GM23338 (cell line): ENCODE measurements around the gene MAP1LC3B2. TPM values are rescaled to one million over a fixed set of nuclear protein-coding genes. Genes with fewer than 3 reads are reported as not detected.

Experiments used
- ATAC-seq: fragments of 200-7000 bp; cut with Tn5 transposase; 3 replicates; pipeline ENCODE4 v1.9.1; 2020
- DNase-seq: peaks from one replicate; pipeline ENCODE4 v3.0.0-alpha.2; 2015; ENCODE audit warnings: low spot score
- H2AFZ ChIP-seq: fragments of 200-600 bp; sonication (generic); 2 replicates; pipeline ENCODE4 v1.8.0; 2016; ENCODE audit warnings: antibody characterized with exemption, mild to moderate bottlenecking, moderate library complexity
- H3F3A ChIP-seq: fragments of 200-600 bp; sonication (generic); replicated peaks from 2 replicates; pipeline ENCODE4 v1.8.0; 2017; ENCODE audit warnings: antibody characterized with exemption, mixed run types, low read depth
- H3K27ac ChIP-seq: fragments of 200-600 bp; sonication (generic); 2 replicates; pipeline ENCODE4 v1.6.1; 2016; ENCODE audit warnings: low read depth
- H3K27me3 ChIP-seq: fragments of 200-600 bp; sonication (generic); 2 replicates; pipeline ENCODE4 v1.8.0; 2016; ENCODE audit warnings: mild to moderate bottlenecking, mixed run types, moderate library complexity; ENCODE audit not compliant: insufficient read depth
- H3K36me3 ChIP-seq: fragments of 200-600 bp; sonication (generic); 2 replicates; pipeline ENCODE4 v1.8.0; 2016; ENCODE audit warnings: mild to moderate bottlenecking; ENCODE audit not compliant: insufficient read depth
- H3K4me1 ChIP-seq: fragments of 200-600 bp; sonication (generic); 2 replicates; pipeline ENCODE4 v1.8.0; 2016; ENCODE audit warnings: mild to moderate bottlenecking, moderate library complexity; ENCODE audit not compliant: insufficient read depth
- H3K4me2 ChIP-seq: fragments of 200-600 bp; sonication (generic); 2 replicates; pipeline ENCODE4 v1.7.1; 2017; ENCODE audit warnings: mixed run types
- H3K4me3 ChIP-seq: fragments of 200-600 bp; sonication (generic); 2 replicates; pipeline ENCODE4 v1.6.1; 2016; ENCODE audit warnings: mixed run types
- H3K79me2 ChIP-seq: fragments of 200-600 bp; sonication (generic); replicated peaks from 2 replicates; pipeline ENCODE4 v1.8.0; 2017; ENCODE audit warnings: mild to moderate bottlenecking; ENCODE audit not compliant: insufficient read depth
- H3K9me2 ChIP-seq: fragments of 200-600 bp; sonication (generic); 2 replicates; pipeline ENCODE4 v1.8.0; 2017; ENCODE audit not compliant: insufficient read depth
- H4K20me1 ChIP-seq: fragments of 200-600 bp; sonication (generic); replicated peaks from 2 replicates; pipeline ENCODE4 v1.8.0; 2017; ENCODE audit warnings: mild to moderate bottlenecking; ENCODE audit not compliant: insufficient read depth
- H3K27ac Mint-ChIP-seq: 2 replicates; pipeline ENCODE4 v1.8.0; 2020; ENCODE audit warnings: inconsistent platforms, mild to moderate bottlenecking, moderate library complexity, mixed read lengths
- H3K27me3 Mint-ChIP-seq: 3 replicates; pipeline ENCODE4 v1.8.0; 2022; ENCODE audit warnings: low read depth, mild to moderate bottlenecking, moderate library complexity, mixed read lengths, inconsistent platforms; ENCODE audit not compliant: insufficient read depth, poor library complexity
- H3K36me3 Mint-ChIP-seq: 3 replicates; pipeline ENCODE4 v1.8.0; 2021; ENCODE audit warnings: low read depth, mild to moderate bottlenecking, inconsistent platforms, moderate library complexity, mixed read lengths
- H3K4me1 Mint-ChIP-seq: 3 replicates; pipeline ENCODE4 v1.8.0; 2020; ENCODE audit warnings: mild to moderate bottlenecking, inconsistent platforms, mixed read lengths
- H3K4me3 Mint-ChIP-seq: 3 replicates; pipeline ENCODE4 v1.8.0; 2021; ENCODE audit warnings: moderate library complexity, mild to moderate bottlenecking, inconsistent platforms, mixed read lengths
- H3K9me3 Mint-ChIP-seq: 3 replicates; pipeline ENCODE4 v1.8.0; 2020; ENCODE audit warnings: moderate library complexity, mild to moderate bottlenecking, inconsistent platforms, mixed read lengths
- EZH2 ChIP-seq: fragments of 200-600 bp; sonication (generic); IDR thresholded peaks from one replicate; pipeline ENCODE4 v1.8.0; 2017; ENCODE audit warnings: antibody characterized with exemption, mild to moderate bottlenecking, low read depth; ENCODE audit not compliant: unreplicated experiment
- EZH2phosphoT487 ChIP-seq: fragments of 200-600 bp; sonication (generic); IDR thresholded peaks from one replicate; pipeline ENCODE4 v1.8.1; 2018; ENCODE audit warnings: antibody characterized with exemption; ENCODE audit not compliant: unreplicated experiment
- JUNB ChIP-seq: IDR thresholded peaks from one replicate; pipeline ENCODE4 v1.6.1; 2016; ENCODE audit warnings: antibody characterized with exemption; ENCODE audit not compliant: unreplicated experiment
- ZNF114 ChIP-seq: fragments of 250-450 bp; sonication (Bioruptor Pico); IDR thresholded peaks from 2 replicates; pipeline ENCODE4 v1.5.0; 2020; ENCODE audit warnings: mild to moderate bottlenecking, moderate library complexity
- polyA plus RNA-seq: library from polyadenylated mRNA; unstranded; fragments of >200 nt; fragmentation: Nextera tagmentation; extraction: Ambion mirVana; gene quantifications from 2 replicates; pipeline ENCODE4 v1.2.1, GENCODE V29; 2016
- total RNA-seq: library from RNA; depleted of rRNA; stranded (reverse); fragments of >200 nt; shearing (Covaris generic); gene quantifications from 2 replicates; pipeline ENCODE4 v1.2.3, GENCODE V29; 2014
- TF ChIP-seq, protein P1 (sequence below): IDR thresholded peaks from one replicate; pipeline ENCODE4 v1.6.1; 2018; ENCODE audit warnings: antibody characterized with exemption; ENCODE audit not compliant: unreplicated experiment
- TF ChIP-seq, protein P2 (sequence below): fragments of 250-450 bp; sonication (Bioruptor Pico); IDR thresholded peaks from 2 replicates; pipeline ENCODE4 v1.5.0; 2020; ENCODE audit warnings: mild to moderate bottlenecking, moderate library complexity
- TF ChIP-seq, protein P3 (sequence below), 2 experiments: fragments of 200-600 bp in 1 of 2; sonication (generic) in 1 of 2; conservative IDR thresholded peaks; 2 replicates each; pipeline versions ENCODE4 v1.5.1 to v1.6.1; 2016 to 2017; ENCODE audit warnings: antibody characterized with exemption in 2 of 2, low read depth in 2 of 2, mild to moderate bottlenecking in 2 of 2, moderate library complexity in 1 of 2

MAP1LC3B2 gene
- total and polyA plus RNA-seq, 2 experiments from 2014 or later, result 1.3 to 6.7 TPM

- Histone ChIP-seq H3K27ac (peak overlapping the region; percentile 34; the same call in 1 of the 2 replicates), H3K27me3 (no peaks in the 10 kb centered on the region), H3F3A (0 out of 2 replicates have a peak, but pooled peaks cover 7% of the 10 kb centered on the region), H2AFZ (no peak overlapping the region), H3K4me2 (no peak overlapping the region), H3K9me2 (no peaks in the 10 kb centered on the region), H3K36me3 (no peaks in the 10 kb centered on the region), H4K20me1 (no peaks in the 10 kb centered on the region), H3K4me3 (no peak overlapping the region), H3K4me1 (peaks cover 25% of the 10 kb centered on the region), H3K79me2 (no peaks in the 10 kb centered on the region)
- DNase-seq (peak; percentile 44), ATAC-seq (no peak; the same call in 2 of the 3 replicates)
- H3K27ac Mint-ChIP-seq, result 0 out of 2 replicates have a peak overlapping the region, but pooled peaks have one; percentile 66
- no peaks in the 10 kb centered on the region for H3K9me3 Mint-ChIP-seq
- H3K4me3 Mint-ChIP-seq, result no peak overlapping the region
- H3K4me1 Mint-ChIP-seq, result peaks cover 46% of the 10 kb centered on the region
- no peak for TF ChIP-seq JUNB
- TF ChIP-seq, protein P1, sequence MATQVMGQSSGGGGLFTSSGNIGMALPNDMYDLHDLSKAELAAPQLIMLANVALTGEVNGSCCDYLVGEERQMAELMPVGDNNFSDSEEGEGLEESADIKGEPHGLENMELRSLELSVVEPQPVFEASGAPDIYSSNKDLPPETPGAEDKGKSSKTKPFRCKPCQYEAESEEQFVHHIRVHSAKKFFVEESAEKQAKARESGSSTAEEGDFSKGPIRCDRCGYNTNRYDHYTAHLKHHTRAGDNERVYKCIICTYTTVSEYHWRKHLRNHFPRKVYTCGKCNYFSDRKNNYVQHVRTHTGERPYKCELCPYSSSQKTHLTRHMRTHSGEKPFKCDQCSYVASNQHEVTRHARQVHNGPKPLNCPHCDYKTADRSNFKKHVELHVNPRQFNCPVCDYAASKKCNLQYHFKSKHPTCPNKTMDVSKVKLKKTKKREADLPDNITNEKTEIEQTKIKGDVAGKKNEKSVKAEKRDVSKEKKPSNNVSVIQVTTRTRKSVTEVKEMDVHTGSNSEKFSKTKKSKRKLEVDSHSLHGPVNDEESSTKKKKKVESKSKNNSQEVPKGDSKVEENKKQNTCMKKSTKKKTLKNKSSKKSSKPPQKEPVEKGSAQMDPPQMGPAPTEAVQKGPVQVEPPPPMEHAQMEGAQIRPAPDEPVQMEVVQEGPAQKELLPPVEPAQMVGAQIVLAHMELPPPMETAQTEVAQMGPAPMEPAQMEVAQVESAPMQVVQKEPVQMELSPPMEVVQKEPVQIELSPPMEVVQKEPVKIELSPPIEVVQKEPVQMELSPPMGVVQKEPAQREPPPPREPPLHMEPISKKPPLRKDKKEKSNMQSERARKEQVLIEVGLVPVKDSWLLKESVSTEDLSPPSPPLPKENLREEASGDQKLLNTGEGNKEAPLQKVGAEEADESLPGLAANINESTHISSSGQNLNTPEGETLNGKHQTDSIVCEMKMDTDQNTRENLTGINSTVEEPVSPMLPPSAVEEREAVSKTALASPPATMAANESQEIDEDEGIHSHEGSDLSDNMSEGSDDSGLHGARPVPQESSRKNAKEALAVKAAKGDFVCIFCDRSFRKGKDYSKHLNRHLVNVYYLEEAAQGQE, result no peak
- H3K27me3 Mint-ChIP-seq, result peaks cover 14% of the 10 kb centered on the region
- no peaks in the 10 kb centered on the region; the same call in 2 of the 3 replicates for H3K36me3 Mint-ChIP-seq
Observed at GRCh38 chr12:116538682-116539305, 20.4 kb upstream of the MAP1LC3B2 start.

GRCh38 chr12:116539361-116539771 is 19.8 kb upstream of the MAP1LC3B2 start:
- Mint-ChIP-seq H3K27ac (peak overlapping the region; percentile 80), H3K4me1 (peaks cover 46% of the 10 kb centered on the region), H3K27me3 (peaks cover 14% of the 10 kb centered on the region), H3K4me3 (peak overlapping the region; percentile 55; the same call in 1 of the 3 replicates), H3K9me3 (no peaks in the 10 kb centered on the region), H3K36me3 (no peaks in the 10 kb centered on the region; the same call in 2 of the 3 replicates)
- Histone ChIP-seq H3K36me3 (no peaks in the 10 kb centered on the region), H2AFZ (no peak overlapping the region), H3K4me3 (no peak overlapping the region), H3K27me3 (no peaks in the 10 kb centered on the region), H3K9me2 (no peaks in the 10 kb centered on the region), H3K4me2 (peak overlapping the region; percentile 58), H4K20me1 (no peaks in the 10 kb centered on the region), H3F3A (0 out of 2 replicates have a peak, but pooled peaks cover 6% of the 10 kb centered on the region), H3K4me1 (peaks cover 25% of the 10 kb centered on the region), H3K27ac (peak overlapping the region; percentile 64), H3K79me2 (no peaks in the 10 kb centered on the region)
- DNase-seq (no peak), ATAC-seq (peak; percentile 11; the same call in 2 of the 3 replicates)
- TF ChIP-seq, protein P2, sequence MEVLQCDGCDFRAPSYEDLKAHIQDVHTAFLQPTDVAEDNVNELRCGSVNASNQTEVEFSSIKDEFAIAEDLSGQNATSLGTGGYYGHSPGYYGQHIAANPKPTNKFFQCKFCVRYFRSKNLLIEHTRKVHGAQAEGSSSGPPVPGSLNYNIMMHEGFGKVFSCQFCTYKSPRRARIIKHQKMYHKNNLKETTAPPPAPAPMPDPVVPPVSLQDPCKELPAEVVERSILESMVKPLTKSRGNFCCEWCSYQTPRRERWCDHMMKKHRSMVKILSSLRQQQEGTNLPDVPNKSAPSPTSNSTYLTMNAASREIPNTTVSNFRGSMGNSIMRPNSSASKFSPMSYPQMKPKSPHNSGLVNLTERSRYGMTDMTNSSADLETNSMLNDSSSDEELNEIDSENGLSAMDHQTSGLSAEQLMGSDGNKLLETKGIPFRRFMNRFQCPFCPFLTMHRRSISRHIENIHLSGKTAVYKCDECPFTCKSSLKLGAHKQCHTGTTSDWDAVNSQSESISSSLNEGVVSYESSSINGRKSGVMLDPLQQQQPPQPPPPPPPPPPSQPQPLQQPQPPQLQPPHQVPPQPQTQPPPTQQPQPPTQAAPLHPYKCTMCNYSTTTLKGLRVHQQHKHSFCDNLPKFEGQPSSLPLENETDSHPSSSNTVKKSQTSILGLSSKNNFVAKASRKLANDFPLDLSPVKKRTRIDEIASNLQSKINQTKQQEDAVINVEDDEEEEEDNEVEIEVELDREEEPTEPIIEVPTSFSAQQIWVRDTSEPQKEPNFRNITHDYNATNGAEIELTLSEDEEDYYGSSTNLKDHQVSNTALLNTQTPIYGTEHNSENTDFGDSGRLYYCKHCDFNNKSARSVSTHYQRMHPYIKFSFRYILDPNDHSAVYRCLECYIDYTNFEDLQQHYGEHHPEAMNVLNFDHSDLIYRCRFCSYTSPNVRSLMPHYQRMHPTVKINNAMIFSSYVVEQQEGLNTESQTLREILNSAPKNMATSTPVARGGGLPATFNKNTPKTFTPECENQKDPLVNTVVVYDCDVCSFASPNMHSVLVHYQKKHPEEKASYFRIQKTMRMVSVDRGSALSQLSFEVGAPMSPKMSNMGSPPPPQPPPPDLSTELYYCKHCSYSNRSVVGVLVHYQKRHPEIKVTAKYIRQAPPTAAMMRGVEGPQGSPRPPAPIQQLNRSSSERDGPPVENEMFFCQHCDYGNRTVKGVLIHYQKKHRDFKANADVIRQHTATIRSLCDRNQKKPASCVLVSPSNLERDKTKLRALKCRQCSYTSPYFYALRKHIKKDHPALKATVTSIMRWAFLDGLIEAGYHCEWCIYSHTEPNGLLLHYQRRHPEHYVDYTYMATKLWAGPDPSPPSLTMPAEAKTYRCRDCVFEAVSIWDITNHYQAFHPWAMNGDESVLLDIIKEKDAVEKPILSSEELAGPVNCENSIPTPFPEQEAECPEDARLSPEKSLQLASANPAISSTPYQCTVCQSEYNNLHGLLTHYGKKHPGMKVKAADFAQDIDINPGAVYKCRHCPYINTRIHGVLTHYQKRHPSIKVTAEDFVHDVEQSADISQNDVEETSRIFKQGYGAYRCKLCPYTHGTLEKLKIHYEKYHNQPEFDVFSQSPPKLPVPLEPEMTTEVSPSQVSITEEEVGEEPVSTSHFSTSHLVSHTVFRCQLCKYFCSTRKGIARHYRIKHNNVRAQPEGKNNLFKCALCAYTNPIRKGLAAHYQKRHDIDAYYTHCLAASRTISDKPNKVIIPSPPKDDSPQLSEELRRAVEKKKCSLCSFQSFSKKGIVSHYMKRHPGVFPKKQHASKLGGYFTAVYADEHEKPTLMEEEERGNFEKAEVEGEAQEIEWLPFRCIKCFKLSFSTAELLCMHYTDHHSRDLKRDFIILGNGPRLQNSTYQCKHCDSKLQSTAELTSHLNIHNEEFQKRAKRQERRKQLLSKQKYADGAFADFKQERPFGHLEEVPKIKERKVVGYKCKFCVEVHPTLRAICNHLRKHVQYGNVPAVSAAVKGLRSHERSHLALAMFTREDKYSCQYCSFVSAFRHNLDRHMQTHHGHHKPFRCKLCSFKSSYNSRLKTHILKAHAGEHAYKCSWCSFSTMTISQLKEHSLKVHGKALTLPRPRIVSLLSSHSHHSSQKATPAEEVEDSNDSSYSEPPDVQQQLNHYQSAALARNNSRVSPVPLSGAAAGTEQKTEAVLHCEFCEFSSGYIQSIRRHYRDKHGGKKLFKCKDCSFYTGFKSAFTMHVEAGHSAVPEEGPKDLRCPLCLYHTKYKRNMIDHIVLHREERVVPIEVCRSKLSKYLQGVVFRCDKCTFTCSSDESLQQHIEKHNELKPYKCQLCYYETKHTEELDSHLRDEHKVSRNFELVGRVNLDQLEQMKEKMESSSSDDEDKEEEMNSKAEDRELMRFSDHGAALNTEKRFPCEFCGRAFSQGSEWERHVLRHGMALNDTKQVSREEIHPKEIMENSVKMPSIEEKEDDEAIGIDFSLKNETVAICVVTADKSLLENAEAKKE (CRISPR knock-in tag), result no peak
- TF ChIP-seq ZNF114 (no peak), JUNB (no peak), EZH2 (no peak), EZH2phosphoT487 (no peak)
- TF ChIP-seq, protein P3, sequence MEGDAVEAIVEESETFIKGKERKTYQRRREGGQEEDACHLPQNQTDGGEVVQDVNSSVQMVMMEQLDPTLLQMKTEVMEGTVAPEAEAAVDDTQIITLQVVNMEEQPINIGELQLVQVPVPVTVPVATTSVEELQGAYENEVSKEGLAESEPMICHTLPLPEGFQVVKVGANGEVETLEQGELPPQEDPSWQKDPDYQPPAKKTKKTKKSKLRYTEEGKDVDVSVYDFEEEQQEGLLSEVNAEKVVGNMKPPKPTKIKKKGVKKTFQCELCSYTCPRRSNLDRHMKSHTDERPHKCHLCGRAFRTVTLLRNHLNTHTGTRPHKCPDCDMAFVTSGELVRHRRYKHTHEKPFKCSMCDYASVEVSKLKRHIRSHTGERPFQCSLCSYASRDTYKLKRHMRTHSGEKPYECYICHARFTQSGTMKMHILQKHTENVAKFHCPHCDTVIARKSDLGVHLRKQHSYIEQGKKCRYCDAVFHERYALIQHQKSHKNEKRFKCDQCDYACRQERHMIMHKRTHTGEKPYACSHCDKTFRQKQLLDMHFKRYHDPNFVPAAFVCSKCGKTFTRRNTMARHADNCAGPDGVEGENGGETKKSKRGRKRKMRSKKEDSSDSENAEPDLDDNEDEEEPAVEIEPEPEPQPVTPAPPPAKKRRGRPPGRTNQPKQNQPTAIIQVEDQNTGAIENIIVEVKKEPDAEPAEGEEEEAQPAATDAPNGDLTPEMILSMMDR (conservative IDR thresholded peaks at IDR 0.05; ENCODE audit: low read depth in 2 of 2), result no peak
